GM12878 (cell line): ENCODE data around the gene TCF20. TPM values are rescaled to one million over a fixed set of nuclear protein-coding genes. Genes with fewer than 3 reads are reported as not detected.

ENCODE experiments used
- ATAC-seq: fragments of 200-7000 bp; cut with Tn5 transposase; 3 replicates; pipeline ENCODE4 v1.9.1; 2020; ENCODE audit warnings: mild to moderate bottlenecking, moderate library complexity
- BruUV-seq: library from RNA; stranded (reverse); fragments of 400-500 nt; replicated peaks from 2 replicates; lab custom pipeline; 2021; lab: Mats Ljungman, UMichigan
- CTCF ChIA-PET: fragments of 300-600 bp; sonication (Branson Sonifier 250); formaldehyde crosslinking; extraction: SDS; loops from one replicate; lab custom pipeline; 2021; ENCODE audit warnings: inconsistent platforms; lab: Yijun Ruan, JAX
- POLR2A ChIA-PET: fragments of 350-600 bp; formaldehyde crosslinking; extraction: SDS; loops from one replicate; lab custom pipeline; 2021; ENCODE audit warnings: inconsistent platforms; lab: Charles Lee
- RAD21 ChIA-PET: fragments of 300-600 bp; sonication (Branson Sonifier 250); formaldehyde crosslinking; loops from one replicate; lab custom pipeline; 2023; ENCODE audit warnings: antibody characterized with exemption; ENCODE audit not compliant: unreplicated experiment; lab: Charles Lee
- SMC1A ChIA-PET: fragments of 300-600 bp; sonication (Branson Sonifier 250); formaldehyde crosslinking; loops from one replicate; lab custom pipeline; 2023; ENCODE audit not compliant: unreplicated experiment, uncharacterized antibody; lab: Charles Lee
- DNase-seq: peaks from one replicate; pipeline ENCODE4 v3.0.0-alpha.2; 2011; ENCODE audit warnings: low read depth, low spot score
- FAIRE-seq: peaks from 3 replicates; lab custom pipeline; 2011; peaks lifted over from hg19 to GRCh38; lab: Jason Lieb, UNC
- H2AFZ ChIP-seq: 2 replicates; pipeline ENCODE4 v1.6.0; 2011; ENCODE audit warnings: low read depth, low read length, control low read depth; ENCODE audit not compliant: control insufficient read depth
- H3K27ac ChIP-seq: 2 replicates; pipeline ENCODE4 v1.5.1; 2011; ENCODE audit warnings: control low read depth; ENCODE audit not compliant: control insufficient read depth, insufficient read depth
- H3K27me3 ChIP-seq, 2 experiments: replicated peaks in 1 of 2; 2 replicates each; pipeline versions ENCODE4 v1.6.0 to v1.6.1; 2011; ENCODE audit warnings: low read length in 1 of 2; ENCODE audit not compliant: control insufficient read depth in 2 of 2, insufficient read depth in 2 of 2
- H3K36me3 ChIP-seq, 2 experiments: 2 replicates each; pipeline ENCODE4 v1.5.1; 2011; ENCODE audit warnings: low read length in 1 of 2; ENCODE audit not compliant: control insufficient read depth in 2 of 2, insufficient read depth in 2 of 2
- H3K4me1 ChIP-seq: 2 replicates; pipeline ENCODE4 v1.6.1; 2011; ENCODE audit warnings: mild to moderate bottlenecking, low read length, moderate library complexity, mixed read lengths; ENCODE audit not compliant: control insufficient read depth, insufficient read depth
- H3K4me2 ChIP-seq: 2 replicates; pipeline ENCODE4 v1.6.0; 2011; ENCODE audit warnings: control low read depth; ENCODE audit not compliant: control insufficient read depth, insufficient read depth
- H3K4me3 ChIP-seq: fragments of 200-600 bp; sonication (generic); 2 replicates; pipeline ENCODE4 v1.5.1; 2016
- H3K79me2 ChIP-seq: 2 replicates; pipeline ENCODE4 v1.6.0; 2011; ENCODE audit warnings: low read length; ENCODE audit not compliant: control insufficient read depth, insufficient read depth
- H3K9ac ChIP-seq: 2 replicates; pipeline ENCODE4 v1.8.0; 2011; ENCODE audit warnings: low read length, control low read depth, mixed read lengths; ENCODE audit not compliant: control insufficient read depth, insufficient read depth
- H3K9me3 ChIP-seq: replicated peaks from 3 replicates; pipeline ENCODE4 v1.5.1; 2011; ENCODE audit warnings: mild to moderate bottlenecking, low read length; ENCODE audit not compliant: control insufficient read depth, insufficient read depth
- H4K20me1 ChIP-seq: 2 replicates; pipeline ENCODE4 v1.6.0; 2011; ENCODE audit not compliant: control insufficient read depth, insufficient read depth
- BHLHE40 ChIP-seq, 2 experiments: fragments of 450-650 bp in 1 of 2; IDR thresholded peaks; 2 replicates each; pipeline ENCODE4 v1.6.1; 2011 to 2017; ENCODE audit warnings: low read depth in 2 of 2, borderline replicate concordance in 1 of 2, improper control_type of control experiment in 1 of 2, low read length in 1 of 2, mild to moderate bottlenecking in 1 of 2
- CHD1 ChIP-seq: IDR thresholded peaks from 2 replicates; pipeline ENCODE4 v1.6.1; 2012; ENCODE audit warnings: low read depth, low read length, improper control_type of control experiment
- GABPA ChIP-seq: IDR thresholded peaks from 2 replicates; pipeline ENCODE4 v1.6.1; 2014; ENCODE audit warnings: antibody characterized with exemption, low read depth, mild to moderate bottlenecking, inconsistent platforms
- POLR2AphosphoS2 ChIP-seq: IDR thresholded peaks from 2 replicates; pipeline ENCODE4 v1.6.1; 2011; ENCODE audit warnings: low read depth, mild to moderate bottlenecking, low read length, improper control_type of control experiment, moderate library complexity
- POU2F2 ChIP-seq: IDR thresholded peaks from 3 replicates; pipeline ENCODE4 v1.6.1; 2011; ENCODE audit warnings: low read depth, mild to moderate bottlenecking, low read length, borderline replicate concordance
- TARDBP ChIP-seq: IDR thresholded peaks from 2 replicates; pipeline ENCODE4 v1.6.1; 2016; ENCODE audit warnings: borderline replicate concordance
- ZNF592 ChIP-seq: fragments of 450-650 bp; IDR thresholded peaks from 2 replicates; pipeline ENCODE4 v1.6.1; 2017; ENCODE audit warnings: mild to moderate bottlenecking, moderate library complexity
- whole genome bisulfite sequencing: methylation state at CpG from one replicate; pipeline ENCODE4 v1.1.6; 2016; ENCODE audit warnings: low lambda C conversion rate; ENCODE audit not compliant: insufficient replicate concordance, insufficient coverage; ENCODE audit errors: missing lambda C conversion rate; 5-methylcytosine and 5-hydroxymethylcytosine counted together
- in situ Hi-C: fragments of 300-500 bp; cut with MboI; formaldehyde crosslinking; loops from 9 replicates; pipeline ENCODE4 v1.14.3; 2018; ENCODE audit warnings: mixed read lengths
- intact Hi-C: fragments of 100-400 bp; cut with micrococcal nuclease; formaldehyde crosslinking; loops from one replicate; pipeline ENCODE4 v1.14.2; 2022; ENCODE audit not compliant: unreplicated experiment
- polyA plus RNA-seq, 11 experiments: library from polyadenylated mRNA; depleted of rRNA in 4 of 11; unstranded in 6 of 11; stranded (reverse) in 5 of 11; fragments of >200 nt; fragmentation: Nextera tagmentation in 4 of 11; fragmentation: Illumina TruSeq in 1 of 11; extraction: Ambion mirVana in 4 of 11; extraction: Trizol in 1 of 11; gene quantifications; 1 replicate in 1 of 11; 2 replicates in 10 of 11; pipeline versions ENCODE4 v1.2.1 to v1.2.3, GENCODE V29; 2011 to 2016; ENCODE audit warnings: inconsistent platforms in 2 of 11, missing spikeins in 2 of 11, low read depth in 1 of 11
- total RNA-seq, 4 experiments: library from RNA; depleted of rRNA in 3 of 4; stranded (reverse); fragments of >200 nt in 3 of 4; fragmentation: Illumina TruSeq in 1 of 4; extraction: Trizol in 1 of 4; gene quantifications; 2 replicates each; pipeline versions ENCODE4 v1.2.1 to v1.2.3, GENCODE V29; 2013 to 2021

Gene TCF20
- total and polyA plus RNA-seq, 10 of the 15 experiments (the other 5 are each of a cell fraction or from before 2014, with no cell fraction given), result 0.64 to 52.9 (median 22.6) TPM

- TF ChIP-seq POLR2AphosphoS2, result no peak
- no peak for TF ChIP-seq CHD1
- no peak for TF ChIP-seq GABPA
- no peak for TF ChIP-seq TARDBP
- TF ChIP-seq POU2F2, result no peak
Observed at GRCh38 chr22:42256220-42256619, 14.2 kb downstream of the TCF20 start (continued).

- intact Hi-C loops (no loop called here), in situ Hi-C loops (no loop called here)
- H3K9me3 ChIP-seq, result no peaks in the 10 kb centered on the region
- DNase-seq (no peak), ATAC-seq (no peak), FAIRE-seq (no peak)
- H2AFZ ChIP-seq, result no peak overlapping the region
- no peaks in the 10 kb centered on the region for H4K20me1 ChIP-seq
- ChIA-PET RAD21 (no interaction called here), POLR2A (no interaction called here), CTCF (no interaction called here), SMC1A (interaction anchor here (1.3 kb wide), 1 partner anchor 38 kb away, joined by 3 read pairs; no protein-coding TSS in a partner anchor)
- WGBS, result 88% methylated on average over 4 of the region's 4 CpGs
- H3K27me3 ChIP-seq, result no peaks in the 10 kb centered on the region
- no peak overlapping the region for H3K27ac ChIP-seq
- no peaks in the 10 kb centered on the region; a peak in 1 of 4 replicates for H3K36me3 ChIP-seq
- peaks cover 43% of the 10 kb centered on the region for H3K79me2 ChIP-seq
- no peak overlapping the region for H3K4me2 ChIP-seq
- no peaks in the 10 kb centered on the region for H3K4me1 ChIP-seq
- TF ChIP-seq BHLHE40 (IDR thresholded peaks at IDR 0.05; ENCODE audit: borderline replicate concordance in 1 of 2, low read depth in 2 of 2, low read length in 1 of 2) (no peak), ZNF592 (no peak)
- no peak overlapping the region for H3K4me3 ChIP-seq
- H3K9ac ChIP-seq, result no peak overlapping the region
- no TSS peak for BruUV-seq
Observed at GRCh38 chr22:42249831-42250230, 20.6 kb downstream of the TCF20 start.
